ENCODE data around the gene PNLIPRP2. TPM values are rescaled to one million over a fixed set of nuclear protein-coding genes. Genes with fewer than 3 reads are reported as not detected.

The PNLIPRP2 gene
- total RNA-seq, 1 experiment from 2014 or later = not detected

DNA sequence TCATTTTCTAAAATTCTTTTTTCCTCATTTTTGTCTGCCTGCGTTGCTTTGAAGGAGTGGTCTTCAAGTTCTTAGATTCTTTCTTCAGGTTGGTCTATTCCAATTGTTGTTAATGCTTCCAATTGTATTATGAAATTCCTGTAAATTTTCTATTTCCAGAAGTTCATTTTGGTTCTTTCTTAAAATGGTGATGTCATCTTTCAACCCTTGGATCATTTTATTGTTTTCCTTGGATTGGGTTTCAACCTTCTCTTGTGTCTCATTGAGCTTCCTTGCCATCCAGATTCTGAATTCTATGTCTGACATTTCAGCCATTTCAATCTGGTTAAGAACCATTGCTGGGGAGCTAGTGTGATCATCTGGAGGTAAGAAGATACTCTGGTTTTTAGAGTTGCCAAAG, 33.1 kb downstream of the PNLIPRP2 start:
- DNase-seq (ENCODE audit: extremely low read depth, low read depth) = no peak

DNA sequence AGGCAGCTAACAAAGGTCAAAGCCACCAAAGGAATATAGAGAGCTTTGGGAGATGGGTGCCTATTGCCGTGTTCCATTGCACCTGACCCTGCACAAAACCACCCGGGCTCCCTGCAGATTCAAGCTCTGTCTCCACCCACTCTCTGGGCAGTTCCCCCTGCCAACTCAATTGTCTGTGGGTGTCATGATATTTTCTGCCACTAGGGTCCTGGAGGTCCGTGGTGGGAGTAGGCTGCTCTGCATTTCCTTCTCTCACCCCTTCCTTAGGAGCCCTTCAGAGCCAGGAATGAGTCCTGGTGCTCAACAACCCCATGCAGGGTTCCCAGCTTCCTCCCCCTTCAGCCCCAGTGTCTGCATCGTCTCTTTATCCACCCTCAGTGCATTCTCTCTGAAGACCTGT, 34.1 kb downstream of the PNLIPRP2 start:
- peak; percentile 5 for DNase-seq (ENCODE audit: extremely low read depth, low read depth)

DNA sequence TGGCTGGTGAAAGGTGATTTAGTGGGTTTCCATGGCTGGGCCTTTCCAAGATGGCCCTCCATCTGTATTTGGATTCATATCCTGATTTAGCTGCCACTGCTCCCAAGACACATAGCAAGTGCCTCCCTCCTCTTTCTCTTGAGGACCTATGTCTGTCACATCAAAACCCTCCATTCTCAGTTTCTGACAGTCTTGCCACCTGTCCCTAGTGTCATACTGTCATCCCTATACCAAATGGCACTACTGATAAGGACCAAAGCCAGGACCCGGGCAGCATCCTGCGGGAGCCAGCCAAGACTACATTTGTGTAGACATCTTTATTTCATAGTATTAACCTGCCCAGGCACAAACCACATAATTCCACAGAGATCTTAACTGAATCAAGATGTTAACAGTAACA, 34.8 kb downstream of the PNLIPRP2 start:
- no peak for DNase-seq (ENCODE audit: extremely low read depth, low read depth)

DNA sequence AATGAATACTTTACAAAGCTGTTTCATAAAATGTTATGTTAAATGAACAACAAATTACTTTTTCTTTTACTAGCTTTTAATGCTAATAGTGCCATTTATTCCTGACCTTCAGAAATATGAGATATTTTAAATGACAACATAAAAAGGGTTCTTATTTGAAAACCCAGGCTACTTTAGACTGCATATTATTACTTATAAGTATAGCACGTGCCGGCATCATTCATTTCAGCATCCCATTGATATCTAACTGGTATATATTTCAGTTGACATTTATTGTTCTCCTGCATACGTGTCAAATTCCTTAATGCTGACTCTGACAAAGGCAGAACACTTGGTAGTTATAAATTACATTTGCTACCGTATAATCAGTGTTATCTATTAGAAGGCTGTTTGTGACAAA, 35.3 kb downstream of the PNLIPRP2 start:
- DNase-seq (ENCODE audit: extremely low read depth, low read depth) = no peak

DNA sequence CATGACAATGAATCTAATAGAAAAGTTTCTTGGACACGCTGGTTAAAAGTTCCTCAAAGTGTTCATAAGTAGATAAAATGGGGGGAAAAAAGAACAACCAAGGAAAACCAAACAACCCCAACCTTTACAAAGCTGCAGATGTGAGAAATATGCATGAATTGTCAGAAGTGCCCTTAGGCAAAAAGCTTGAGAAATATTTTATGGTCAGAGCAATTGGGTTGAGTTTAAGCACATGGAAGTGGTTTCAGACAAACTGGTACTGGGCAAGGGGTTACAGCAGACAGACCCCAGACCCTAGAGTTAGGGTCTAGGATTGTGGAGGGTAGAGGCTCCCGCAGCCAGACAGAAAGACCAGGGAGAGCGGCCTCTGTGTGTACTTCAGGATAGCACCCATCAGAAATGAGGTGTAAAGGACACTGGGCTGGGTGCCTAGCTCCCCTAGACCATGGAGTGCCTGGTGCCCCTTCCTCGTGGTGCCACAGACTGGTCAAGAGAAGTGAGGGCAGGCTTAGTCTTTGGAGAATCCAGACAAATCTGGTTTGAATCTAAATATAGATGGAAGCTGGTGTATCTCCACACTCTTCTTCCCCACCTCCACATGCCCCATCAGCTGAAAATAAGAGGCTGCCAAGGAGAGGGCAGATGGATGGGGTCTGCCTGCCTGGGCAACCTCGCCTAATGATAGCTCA, 37.3 kb downstream of the PNLIPRP2 start:
- no peak for DNase-seq (ENCODE audit: extremely low read depth, low read depth)

DNA sequence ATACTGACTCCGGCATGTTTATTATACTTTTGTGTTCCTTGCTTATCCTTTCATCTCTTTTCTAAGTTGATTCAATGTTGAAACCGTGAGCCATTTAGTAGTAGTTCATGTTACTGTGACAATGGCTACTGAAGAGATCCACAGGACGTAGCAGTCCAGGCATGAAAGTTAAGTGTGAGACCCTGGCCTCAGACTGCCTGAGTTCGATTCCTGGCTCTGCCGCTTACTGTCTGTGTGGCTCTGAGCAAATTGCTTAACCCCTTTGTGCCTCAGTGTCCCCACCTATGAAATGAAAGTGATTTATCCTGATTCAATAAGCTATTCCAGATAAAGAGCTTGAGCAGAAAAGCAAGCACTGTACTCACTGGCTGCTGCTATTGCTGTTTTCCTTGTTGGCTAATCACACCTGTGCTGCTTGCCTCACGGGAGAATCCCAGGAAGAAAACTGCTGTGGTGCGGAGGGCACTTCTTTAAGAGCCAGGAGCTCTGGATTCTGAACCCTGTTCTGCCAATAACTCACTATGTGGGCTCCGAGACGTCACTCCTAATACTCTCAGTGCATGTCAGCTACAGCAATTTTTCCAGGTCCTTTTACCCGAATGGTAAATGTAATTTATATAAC, 38.4 kb downstream of the PNLIPRP2 start:
- no peak for DNase-seq (ENCODE audit: extremely low read depth, low read depth)

DNA sequence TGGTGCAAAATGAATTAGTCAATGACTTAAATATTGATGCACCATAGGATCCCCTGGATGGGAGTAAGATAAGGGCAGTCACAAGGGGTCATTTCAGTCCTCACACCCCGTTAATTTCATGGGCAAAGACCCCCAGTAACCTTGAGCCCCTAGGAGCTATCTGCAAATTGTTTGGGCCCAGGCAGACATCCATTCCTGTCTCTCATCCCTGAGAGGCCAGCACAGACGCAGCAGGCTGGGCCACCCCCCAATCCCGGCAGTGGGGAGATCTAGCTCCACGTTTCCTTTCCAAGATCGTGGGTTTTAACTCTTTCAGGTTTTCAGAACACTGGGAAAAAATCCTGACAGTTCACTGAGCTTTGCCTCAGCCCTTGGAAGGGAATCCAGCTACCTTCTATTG, 40.1 kb downstream of the PNLIPRP2 start:
- no peak for DNase-seq (ENCODE audit: extremely low read depth, low read depth)

DNA sequence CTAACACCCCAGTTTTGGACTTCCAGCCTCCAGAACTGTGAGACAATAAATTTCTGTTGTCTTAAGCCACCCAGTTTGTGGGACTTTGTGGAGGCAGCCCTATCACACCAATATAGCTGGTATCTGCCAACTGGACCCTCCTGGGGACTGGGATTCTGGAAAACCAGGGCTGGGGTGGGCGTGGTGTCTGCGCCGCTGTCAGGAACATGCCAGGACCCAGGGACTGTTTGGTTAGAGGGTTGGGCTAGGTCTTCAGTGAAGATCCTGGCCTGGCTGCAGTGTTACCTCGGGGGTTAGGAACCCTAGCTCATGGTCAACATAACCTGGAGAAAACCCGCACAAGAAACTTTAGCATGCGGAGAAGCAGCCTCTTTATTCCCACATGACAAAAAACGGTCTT, 42.6 kb downstream of the PNLIPRP2 start:
- no peak for DNase-seq (ENCODE audit: extremely low read depth, low read depth)

DNA sequence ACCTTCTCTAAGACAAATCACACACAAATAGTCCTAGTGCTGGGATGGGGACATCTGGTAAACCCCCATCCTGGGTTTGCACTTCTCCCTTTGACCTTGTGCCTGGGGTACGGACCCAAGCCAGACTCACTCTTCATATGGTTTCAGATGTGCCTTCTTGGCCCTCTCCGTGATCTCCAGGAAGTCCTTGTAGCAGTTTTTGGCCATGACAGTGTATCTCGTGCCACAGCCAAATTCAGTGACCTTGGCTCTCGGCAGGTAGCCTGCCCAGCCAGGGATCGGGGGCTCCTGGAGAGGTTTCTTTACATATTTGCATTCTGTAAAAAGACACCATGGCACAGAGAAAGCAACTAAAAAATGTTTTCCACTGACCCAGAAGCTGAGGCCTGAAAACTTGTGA, 43.9 kb downstream of the PNLIPRP2 start:
- DNase-seq (ENCODE audit: extremely low read depth, low read depth) = no peak

DNA sequence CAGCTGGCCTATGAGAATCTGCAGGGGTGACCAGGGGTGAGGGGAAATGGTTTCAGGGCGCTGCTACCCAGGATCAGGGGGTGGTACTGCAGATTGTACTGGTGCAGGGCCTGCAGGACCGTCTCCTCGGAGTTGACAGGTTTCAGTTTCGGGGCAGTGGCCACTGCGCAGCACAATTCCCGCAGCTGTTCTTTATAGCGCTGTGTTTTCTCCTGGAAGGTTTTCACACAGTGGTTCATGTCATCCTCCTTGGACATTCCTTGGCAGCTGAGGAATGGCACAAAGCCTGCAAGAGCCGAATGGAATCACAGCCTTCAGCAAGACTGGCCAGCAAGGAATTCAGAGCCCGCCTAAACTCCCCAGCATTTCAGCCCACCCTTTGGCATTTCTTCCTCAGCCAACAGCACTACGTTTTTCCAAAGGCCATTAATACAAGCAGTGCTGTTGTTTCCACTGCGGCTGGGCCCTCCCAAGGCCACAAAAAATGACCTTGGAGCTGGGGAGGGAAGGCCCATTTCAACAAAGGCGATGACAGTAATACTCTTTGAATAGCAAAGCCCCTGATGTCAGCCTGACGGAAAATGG, 44.9 kb downstream of the PNLIPRP2 start:
- DNase-seq (ENCODE audit: extremely low read depth, low read depth) = no peak

DNA sequence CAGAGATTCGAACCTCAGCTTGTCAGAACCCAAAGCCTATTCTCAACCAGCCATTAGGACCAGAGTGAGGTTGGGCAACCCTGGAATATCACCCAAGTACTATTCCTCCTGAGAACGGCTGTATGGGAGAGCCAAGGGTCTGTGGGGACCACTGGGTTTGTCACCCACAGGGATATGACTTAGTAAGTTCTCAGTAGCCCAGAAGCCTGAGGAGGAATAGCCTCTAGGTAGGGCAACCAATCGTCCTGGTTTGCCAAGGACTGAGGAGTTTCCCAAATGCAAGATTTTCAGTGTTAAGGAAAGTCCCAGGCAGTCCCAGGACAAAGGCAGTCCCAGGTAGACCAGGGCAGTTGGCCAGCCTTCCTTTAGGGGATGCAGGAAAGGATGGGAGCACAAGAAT, 46.7 kb downstream of the PNLIPRP2 start:
- no peak for DNase-seq (ENCODE audit: extremely low read depth, low read depth)

DNA sequence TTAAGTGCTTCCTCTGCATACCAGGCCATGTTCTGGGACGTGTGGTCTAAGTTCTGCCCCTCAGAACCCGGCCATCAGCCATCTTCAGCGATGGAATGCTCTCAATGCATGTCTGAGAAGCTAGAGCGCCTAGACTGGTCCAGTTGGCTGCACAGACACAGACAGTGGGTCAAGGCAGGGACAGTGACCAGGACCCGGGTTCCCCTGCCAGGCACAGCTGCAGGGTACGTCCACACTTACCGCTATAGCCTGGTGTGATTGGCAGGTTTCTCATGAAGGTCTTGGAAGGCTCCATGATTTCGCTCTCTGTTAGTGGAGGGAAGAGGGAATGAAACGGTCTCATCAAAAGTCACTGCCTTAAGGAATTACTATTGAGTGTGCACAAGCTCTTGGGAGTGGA, 47.3 kb downstream of the PNLIPRP2 start:
- no peak for DNase-seq (ENCODE audit: extremely low read depth, low read depth)

DNA sequence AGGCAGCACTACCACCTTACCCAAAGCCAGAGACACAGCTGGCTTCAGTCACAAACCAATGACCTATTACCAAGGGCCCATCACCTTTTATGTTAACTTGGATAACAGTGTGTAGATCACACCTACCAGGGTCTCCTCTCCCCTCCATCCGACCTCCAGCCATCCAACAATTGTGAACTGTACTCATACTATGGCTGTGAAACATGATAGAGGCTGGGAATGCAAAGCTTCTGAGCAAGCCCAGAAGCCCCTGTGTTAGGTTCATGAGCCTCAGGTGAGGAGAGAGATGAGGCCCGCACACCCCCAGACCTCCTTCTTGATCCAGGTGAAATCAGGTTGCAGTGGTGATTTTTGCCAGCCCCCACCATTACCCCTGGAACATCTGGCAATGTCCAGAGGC, 47.7 kb downstream of the PNLIPRP2 start:
- DNase-seq (ENCODE audit: extremely low read depth, low read depth) = no peak

DNA sequence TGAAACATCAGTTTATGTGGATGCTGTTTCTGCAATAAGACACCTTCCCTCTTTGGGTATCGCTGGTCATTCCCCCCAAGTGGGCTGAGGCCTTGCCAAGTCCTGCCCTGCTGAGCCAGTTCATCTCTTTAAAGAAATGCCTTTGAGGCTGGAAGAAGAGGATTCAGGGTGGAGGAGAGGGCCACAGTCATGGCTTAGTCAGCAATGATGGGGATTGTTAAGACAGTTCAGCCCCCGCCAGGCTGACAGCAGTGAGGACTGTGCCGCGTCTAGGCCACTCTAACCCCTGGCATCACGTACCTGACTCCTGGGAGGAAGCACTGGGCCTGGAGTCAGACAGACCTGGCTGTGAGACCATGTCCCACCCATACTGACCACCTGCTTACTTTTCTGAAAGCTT, 48.3 kb downstream of the PNLIPRP2 start:
- DNase-seq (ENCODE audit: extremely low read depth, low read depth) = no peak

DNA sequence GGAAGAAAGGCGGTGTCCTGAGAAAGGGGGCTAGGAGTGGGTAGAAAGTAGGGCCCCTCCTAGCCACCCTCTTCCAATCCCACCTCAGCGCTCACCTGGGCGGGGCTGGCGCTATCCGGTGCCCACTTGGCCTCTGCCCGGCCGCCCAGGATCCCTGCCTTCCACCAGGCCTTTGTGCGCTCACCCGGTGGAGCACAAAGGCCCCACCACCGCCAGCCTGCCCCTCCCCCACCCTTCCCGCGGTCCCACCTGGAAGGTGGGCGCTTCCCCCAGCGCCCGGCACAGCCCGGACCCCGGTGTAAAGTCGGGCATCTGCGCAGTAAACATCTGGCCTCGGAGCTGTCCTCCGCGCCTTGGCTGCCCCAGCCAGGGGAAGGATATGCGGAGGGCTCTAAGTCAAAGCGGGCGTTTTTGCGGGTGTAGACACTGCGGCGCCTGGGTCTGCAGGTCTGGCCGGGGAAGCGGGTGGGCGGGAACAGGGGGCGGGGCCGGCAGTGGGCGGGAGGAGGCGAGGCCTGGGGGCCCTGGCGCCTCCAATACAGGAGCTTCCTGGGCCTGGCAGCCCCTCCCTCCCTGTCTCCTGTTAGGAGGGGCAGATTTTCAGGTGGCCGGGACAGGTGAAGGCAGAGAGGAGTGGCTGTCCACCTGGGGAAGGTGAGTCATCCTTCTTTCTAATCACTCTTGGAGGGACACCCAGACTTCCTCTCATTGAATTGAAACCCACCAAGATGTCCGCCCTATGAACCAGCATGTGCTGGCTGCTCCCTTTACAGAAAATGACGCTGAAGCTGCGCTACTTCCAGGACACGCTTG, 49.3 kb downstream of the PNLIPRP2 start:
- DNase-seq (ENCODE audit: extremely low read depth, low read depth) = no peak

DNA sequence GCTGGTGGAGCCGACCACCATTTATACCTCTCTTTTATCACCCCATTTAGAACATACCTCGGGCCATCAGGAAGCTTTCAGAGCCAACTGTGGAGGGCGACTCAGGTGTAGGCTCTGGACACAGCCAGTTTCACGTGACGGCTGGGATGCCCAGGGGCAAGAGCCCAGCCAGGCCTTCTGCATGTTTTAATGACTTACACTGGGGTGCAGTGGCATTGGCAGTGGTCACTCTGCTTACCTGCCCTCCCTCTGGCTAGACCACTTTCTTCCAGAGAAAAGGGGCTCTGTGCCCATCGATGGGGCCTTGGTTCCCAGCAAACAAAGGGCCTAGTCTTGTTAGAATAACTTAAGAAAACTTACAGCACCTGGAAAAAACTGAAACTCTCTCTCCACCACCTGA, 50.0 kb downstream of the PNLIPRP2 start:
- DNase-seq (ENCODE audit: extremely low read depth, low read depth) = no peak

DNA sequence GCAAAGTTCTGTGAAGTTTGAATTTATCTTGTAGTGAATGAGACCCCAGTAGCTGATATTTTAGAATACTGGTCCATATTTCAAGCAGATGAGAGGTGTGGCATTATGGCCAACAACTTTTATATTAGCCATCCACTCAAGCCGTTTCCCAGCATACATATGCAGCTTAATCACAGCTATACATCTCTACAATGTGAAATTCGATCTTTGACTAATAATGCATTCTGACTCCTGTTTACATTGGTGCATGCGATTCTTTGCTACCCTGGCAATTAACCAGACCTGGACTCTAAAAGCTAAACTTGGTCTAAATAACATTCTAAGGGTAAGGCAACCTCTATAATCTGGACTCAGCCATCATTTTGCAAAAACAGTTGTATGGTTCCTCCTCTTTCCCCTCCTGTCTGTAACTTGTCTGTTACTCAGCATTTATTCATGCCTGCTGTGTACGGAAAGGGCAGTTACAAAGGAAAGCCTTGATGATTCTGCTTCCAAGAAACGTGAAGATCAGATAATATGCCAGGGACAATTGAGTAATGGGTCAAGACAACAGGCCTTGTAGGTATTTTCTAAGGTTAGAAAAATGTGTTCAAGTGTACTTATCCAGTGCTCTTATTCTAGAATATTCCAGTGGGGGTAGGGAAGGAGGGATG, 50.6 kb downstream of the PNLIPRP2 start:
- no peak for DNase-seq (ENCODE audit: extremely low read depth, low read depth)

DNA sequence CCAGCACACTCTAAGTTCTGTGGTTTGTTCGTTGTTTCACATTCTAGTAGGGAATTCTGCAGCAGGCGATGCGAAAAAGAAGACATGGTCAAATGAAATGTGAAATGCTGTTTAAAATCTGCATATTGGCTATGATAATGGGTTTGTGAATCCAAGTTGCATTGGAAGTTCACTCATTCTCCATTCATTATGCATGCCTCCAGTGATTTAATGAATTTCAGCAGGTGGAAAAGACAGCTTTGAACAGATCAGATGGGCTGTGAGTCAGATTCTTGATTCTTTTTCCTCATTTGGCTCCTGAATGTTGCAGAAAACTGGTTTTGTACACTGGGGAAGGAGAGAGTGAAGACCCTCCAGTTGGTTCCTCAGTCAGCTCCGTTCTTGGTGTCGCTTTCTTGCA, 52.1 kb downstream of the PNLIPRP2 start:
- DNase-seq (ENCODE audit: extremely low read depth, low read depth) = no peak

DNA sequence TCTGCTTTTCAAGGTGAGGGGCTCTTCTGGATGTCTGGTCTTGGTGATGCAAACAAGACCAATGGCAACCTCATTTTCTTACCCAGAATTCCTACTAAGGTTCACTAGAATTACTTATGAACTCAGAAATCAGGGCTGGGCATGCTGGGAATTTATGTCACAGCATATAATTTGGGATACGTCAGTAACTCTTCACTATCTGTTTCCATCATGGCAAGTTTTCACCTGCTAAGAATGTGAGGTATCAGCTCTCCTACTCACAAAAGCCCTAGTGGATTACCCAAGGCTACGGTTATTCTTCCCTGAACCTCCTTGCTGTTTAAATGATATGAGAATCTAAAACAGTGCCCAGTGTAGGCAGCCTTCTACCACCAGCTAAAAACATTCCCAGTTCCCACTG, 53.1 kb downstream of the PNLIPRP2 start:
- no peak for DNase-seq (ENCODE audit: extremely low read depth, low read depth)

DNA sequence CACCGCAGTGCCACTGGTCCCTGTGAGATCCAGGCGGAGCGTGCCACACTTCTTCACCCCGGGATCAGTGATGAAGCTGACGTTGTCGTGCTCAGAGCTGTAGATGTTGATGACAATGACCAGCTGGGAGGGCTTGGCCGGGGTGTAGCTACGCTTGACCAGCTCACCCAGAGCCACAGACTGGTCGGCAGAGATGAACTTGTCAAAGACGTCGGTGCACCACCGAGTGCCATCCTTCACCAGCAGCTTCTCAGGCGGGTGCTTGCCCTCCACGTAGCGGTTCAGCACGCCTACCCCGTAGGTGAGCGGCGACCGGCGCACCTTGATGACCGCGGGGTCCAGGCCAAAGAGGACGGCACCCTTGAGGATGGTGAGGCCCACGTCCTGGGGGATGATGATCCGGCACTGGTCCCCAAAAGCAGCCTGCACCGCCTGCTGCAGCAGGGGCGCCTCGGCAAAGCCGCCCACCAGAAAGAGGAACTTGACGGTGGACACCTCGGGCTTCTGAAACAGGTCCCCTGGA, 54.2 kb downstream of the PNLIPRP2 start:
- DNase-seq (ENCODE audit: extremely low read depth, low read depth) = no peak

DNA sequence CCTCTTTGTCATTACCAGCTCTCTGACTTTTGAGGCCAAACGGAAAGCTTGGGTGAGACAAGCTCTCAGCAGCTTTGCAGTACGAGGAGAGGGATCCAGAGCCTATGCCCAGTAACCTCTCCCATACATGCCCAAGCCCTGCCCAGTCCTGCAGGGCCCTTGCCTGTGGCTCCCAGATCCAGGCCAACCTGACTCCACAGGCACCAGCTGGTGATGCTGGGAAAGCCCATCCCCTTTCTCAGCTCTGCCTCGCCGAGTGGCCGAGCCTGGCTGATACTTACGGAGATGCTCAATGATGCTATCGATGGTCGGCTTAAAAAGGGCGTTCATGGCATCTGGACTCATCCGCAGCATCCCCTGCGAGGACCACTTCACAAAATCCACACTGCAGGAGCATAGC, 55.4 kb downstream of the PNLIPRP2 start:
- DNase-seq (ENCODE audit: extremely low read depth, low read depth) = no peak

Data from NCI-H460 (cell line).